Suprapubic skin (tissue), 4 donors: ENCODE data around the gene SERPINE3. TPM values are rescaled to one million over a fixed set of nuclear protein-coding genes. Genes with fewer than 3 reads are reported as not detected.

ENCODE experiments used
- DNase-seq, 2 donors: peaks; one replicate each; pipeline ENCODE4 v3.0.0-alpha.2; 2019; ENCODE audit warnings: low spot score in 2 of 2
- H3K27ac ChIP-seq: fragments of 200-600 bp; sonication (generic); one replicate; pipeline ENCODE4 v1.5.1; 2019
- H3K27me3 ChIP-seq: fragments of 200-600 bp; sonication (generic); one replicate; pipeline ENCODE4 v1.5.1; 2019
- H3K36me3 ChIP-seq: fragments of 200-600 bp; sonication (generic); one replicate; pipeline ENCODE4 v1.5.1; 2019
- H3K4me1 ChIP-seq: fragments of 200-600 bp; sonication (generic); one replicate; pipeline ENCODE4 v1.5.1; 2019
- H3K4me3 ChIP-seq: fragments of 200-600 bp; sonication (generic); one replicate; pipeline ENCODE4 v1.5.1; 2019; ENCODE audit warnings: mild to moderate bottlenecking
- H3K9me3 ChIP-seq: fragments of 200-600 bp; sonication (generic); one replicate; pipeline ENCODE4 v1.5.1; 2019
- EP300 ChIP-seq: sonication (generic); formaldehyde crosslinking; IDR thresholded peaks from one replicate; pipeline ENCODE4 v1.6.1; 2017; ENCODE audit warnings: antibody characterized with exemption
- POLR2A ChIP-seq, 2 donors: fragments of 450-650 bp; IDR thresholded peaks; one replicate each; pipeline ENCODE4 v1.6.1; 2017; ENCODE audit warnings: antibody characterized with exemption in 2 of 2, mild to moderate bottlenecking in 2 of 2, moderate library complexity in 2 of 2
- POLR2AphosphoS5 ChIP-seq, 3 donors: sonication (generic); formaldehyde crosslinking; IDR thresholded peaks; one replicate each; pipeline ENCODE4 v1.6.1; 2017; ENCODE audit warnings: antibody characterized with exemption in 3 of 3
- WGBS: methylation state at CpG from one replicate; pipeline ENCODE4 v1.1.5; 2018; 5-methylcytosine and 5-hydroxymethylcytosine counted together
- total RNA-seq, 4 donors: library from RNA; depleted of rRNA; stranded (reverse); fragments of >200 nt; gene quantifications; one replicate each; pipeline ENCODE4 v1.1.0, GENCODE V29; 2016
- TF ChIP-seq, protein P1 (sequence below), 2 donors: fragments of 200-600 bp in 1 of 2; fragments of 450-650 bp in 1 of 2; sonication (generic) in 1 of 2; IDR thresholded peaks; one replicate each; pipeline ENCODE4 v1.5.1; 2016 to 2019; ENCODE audit warnings: antibody characterized with exemption in 2 of 2, mild to moderate bottlenecking in 1 of 2, moderate library complexity in 1 of 2

SERPINE3 gene
- total RNA-seq, 4 donors from 2014 or later: not detected

- H3K4me3 ChIP-seq: no peak overlapping the region
- no peak for DNase-seq
- TF ChIP-seq EP300 (no peak), POLR2A (IDR thresholded peaks at IDR 0.05) (no peak), POLR2AphosphoS5 (IDR thresholded peaks at IDR 0.05) (no peak)
- TF ChIP-seq, protein P1, sequence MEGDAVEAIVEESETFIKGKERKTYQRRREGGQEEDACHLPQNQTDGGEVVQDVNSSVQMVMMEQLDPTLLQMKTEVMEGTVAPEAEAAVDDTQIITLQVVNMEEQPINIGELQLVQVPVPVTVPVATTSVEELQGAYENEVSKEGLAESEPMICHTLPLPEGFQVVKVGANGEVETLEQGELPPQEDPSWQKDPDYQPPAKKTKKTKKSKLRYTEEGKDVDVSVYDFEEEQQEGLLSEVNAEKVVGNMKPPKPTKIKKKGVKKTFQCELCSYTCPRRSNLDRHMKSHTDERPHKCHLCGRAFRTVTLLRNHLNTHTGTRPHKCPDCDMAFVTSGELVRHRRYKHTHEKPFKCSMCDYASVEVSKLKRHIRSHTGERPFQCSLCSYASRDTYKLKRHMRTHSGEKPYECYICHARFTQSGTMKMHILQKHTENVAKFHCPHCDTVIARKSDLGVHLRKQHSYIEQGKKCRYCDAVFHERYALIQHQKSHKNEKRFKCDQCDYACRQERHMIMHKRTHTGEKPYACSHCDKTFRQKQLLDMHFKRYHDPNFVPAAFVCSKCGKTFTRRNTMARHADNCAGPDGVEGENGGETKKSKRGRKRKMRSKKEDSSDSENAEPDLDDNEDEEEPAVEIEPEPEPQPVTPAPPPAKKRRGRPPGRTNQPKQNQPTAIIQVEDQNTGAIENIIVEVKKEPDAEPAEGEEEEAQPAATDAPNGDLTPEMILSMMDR (IDR thresholded peaks at IDR 0.05): no peak
- 82% methylated on average over 2 of the region's 2 CpGs for WGBS
- no peaks in the 10 kb centered on the region for H3K4me1 ChIP-seq
- no peaks in the 10 kb centered on the region for H3K9me3 ChIP-seq
- H3K27me3 ChIP-seq: no peaks in the 10 kb centered on the region
- H3K36me3 ChIP-seq: no peaks in the 10 kb centered on the region
- H3K27ac ChIP-seq: no peak overlapping the region
Observed at GRCh38 chr13:51346397-51346796, 6.9 kb downstream of the SERPINE3 start.

- Histone ChIP-seq H3K4me1 (no peaks in the 10 kb centered on the region), H3K36me3 (no peaks in the 10 kb centered on the region), H3K27me3 (no peaks in the 10 kb centered on the region), H3K4me3 (no peak overlapping the region), H3K27ac (no peak overlapping the region), H3K9me3 (no peaks in the 10 kb centered on the region)
- WGBS: 89% methylated on average over 7 of the region's 9 CpGs
- TF ChIP-seq, protein P1 (IDR thresholded peaks at IDR 0.05): no peak
- TF ChIP-seq POLR2AphosphoS5 (IDR thresholded peaks at IDR 0.05): no peak
- TF ChIP-seq POLR2A (IDR thresholded peaks at IDR 0.05): no peak
- TF ChIP-seq EP300: no peak
- DNase-seq: no peak
Observed at GRCh38 chr13:51347099-51347498, 7.6 kb downstream of the SERPINE3 start.

DNA sequence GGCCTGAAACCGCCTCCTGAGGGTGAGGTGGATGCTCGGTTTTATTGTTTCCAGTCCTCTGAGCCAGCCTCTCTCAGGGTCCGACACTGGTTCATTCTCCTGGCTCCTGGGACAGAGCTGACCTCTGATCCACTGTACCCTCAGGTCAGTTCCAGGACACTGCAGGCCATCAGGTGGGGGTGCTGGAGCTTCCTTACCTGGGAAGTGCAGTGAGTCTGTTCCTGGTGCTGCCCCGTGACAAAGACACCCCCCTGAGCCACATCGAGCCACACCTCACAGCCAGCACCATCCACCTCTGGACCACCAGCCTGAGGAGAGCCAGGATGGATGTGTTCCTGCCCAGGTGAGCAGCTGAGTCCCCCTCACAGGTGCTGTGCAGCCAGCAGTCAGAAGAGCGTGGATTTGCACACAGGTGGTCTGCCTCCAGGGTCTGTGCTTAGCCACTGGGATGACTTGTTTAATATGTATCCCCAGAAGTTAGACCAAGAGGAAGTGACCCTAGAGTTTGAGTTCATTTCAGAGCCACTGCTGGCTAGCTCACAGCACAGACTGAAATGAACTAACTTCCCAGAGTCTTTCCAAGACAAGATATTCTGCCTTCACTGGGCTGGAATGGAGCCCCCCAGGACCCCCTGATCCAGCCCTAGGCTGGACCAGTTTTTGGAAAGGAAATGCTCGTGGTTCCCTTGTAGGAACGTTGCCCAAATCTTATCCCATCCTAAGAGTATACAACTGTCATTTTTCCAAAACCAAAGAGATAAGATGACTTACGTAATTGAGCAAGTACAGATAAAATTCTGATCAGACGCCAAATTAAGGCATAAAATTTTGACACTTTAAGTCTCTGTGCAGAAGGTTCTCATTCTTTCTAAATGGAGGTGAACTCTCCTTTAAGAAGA is 8.8 kb downstream of the SERPINE3 start:
- Histone ChIP-seq H3K4me1 (no peaks in the 10 kb centered on the region), H3K27me3 (no peaks in the 10 kb centered on the region), H3K36me3 (no peaks in the 10 kb centered on the region), H3K27ac (no peak overlapping the region), H3K4me3 (no peak overlapping the region), H3K9me3 (no peaks in the 10 kb centered on the region)
- 75% methylated on average over 7 of the region's 10 CpGs for WGBS
- no peak for DNase-seq
- TF ChIP-seq, protein P1 (IDR thresholded peaks at IDR 0.05): no peak
- TF ChIP-seq POLR2A (IDR thresholded peaks at IDR 0.05): no peak
- TF ChIP-seq POLR2AphosphoS5 (IDR thresholded peaks at IDR 0.05): no peak
- TF ChIP-seq EP300: no peak

GRCh38 chr13:51349016-51349415 is 9.5 kb downstream of the SERPINE3 start:
- no peaks in the 10 kb centered on the region for H3K9me3 ChIP-seq
- no peaks in the 10 kb centered on the region for H3K36me3 ChIP-seq
- H3K27me3 ChIP-seq: no peaks in the 10 kb centered on the region
- no peak overlapping the region for H3K4me3 ChIP-seq
- no peak for DNase-seq
- H3K4me1 ChIP-seq: no peaks in the 10 kb centered on the region
- TF ChIP-seq POLR2AphosphoS5 (IDR thresholded peaks at IDR 0.05): no peak
- no peak for TF ChIP-seq POLR2A (IDR thresholded peaks at IDR 0.05)
- TF ChIP-seq, protein P1 (IDR thresholded peaks at IDR 0.05): no peak
- TF ChIP-seq EP300: no peak
- no peak overlapping the region for H3K27ac ChIP-seq

- no peaks in the 10 kb centered on the region for H3K4me1 ChIP-seq
- 71% methylated on average over 2 of the region's 2 CpGs for WGBS
Observed at GRCh38 chr13:51355217-51355616, 15.7 kb downstream of the SERPINE3 start.

More at GRCh38 chr13:51355217-51355616, 15.7 kb downstream of the SERPINE3 start:
- Histone ChIP-seq H3K27me3 (no peaks in the 10 kb centered on the region), H3K9me3 (no peaks in the 10 kb centered on the region), H3K36me3 (no peaks in the 10 kb centered on the region), H3K4me3 (no peak overlapping the region), H3K27ac (no peak overlapping the region)
- no peak for DNase-seq
- no peak for TF ChIP-seq POLR2AphosphoS5 (IDR thresholded peaks at IDR 0.05)
- TF ChIP-seq POLR2A (IDR thresholded peaks at IDR 0.05): no peak
- TF ChIP-seq, protein P1 (IDR thresholded peaks at IDR 0.05): no peak
- TF ChIP-seq EP300: no peak
